Mesothelial cell of epicardium (in vitro differentiated cells): ENCODE results near the gene FAM193B. TPM values are rescaled to one million over a fixed set of nuclear protein-coding genes. Genes with fewer than 3 reads are reported as not detected.
A peak's percentile ranks its signal among the peaks of the same experiment; 100 is the strongest.
"Not testable (repeated sequence)": the region's sequence is repeated elsewhere in the genome, so short reads cannot be mapped to it uniquely, and the experiment has no call there.

Experiments
- DNase-seq, 2 experiments: peaks; one replicate each; pipeline ENCODE4 v3.0.0; 2021; ENCODE audit warnings: low spot score in 2 of 2; ENCODE audit not compliant: unreplicated experiment in 2 of 2
- H3K27ac Mint-ChIP-seq: 2 replicates; pipeline ENCODE4 v1.8.0; 2021; ENCODE audit warnings: mixed read lengths
- H3K27me3 Mint-ChIP-seq: 2 replicates; pipeline ENCODE4 v1.8.0; 2021; ENCODE audit warnings: low read depth, mixed read lengths
- H3K36me3 Mint-ChIP-seq: 2 replicates; pipeline ENCODE4 v1.8.0; 2021; ENCODE audit warnings: mixed read lengths
- H3K4me1 Mint-ChIP-seq: 2 replicates; pipeline ENCODE4 v1.8.0; 2021; ENCODE audit warnings: mixed read lengths
- H3K4me3 Mint-ChIP-seq: 2 replicates; pipeline ENCODE4 v1.8.0; 2021; ENCODE audit warnings: mild to moderate bottlenecking, moderate library complexity, mixed read lengths
- H3K9me3 Mint-ChIP-seq: 2 replicates; pipeline ENCODE4 v1.8.0; 2021; ENCODE audit warnings: mixed read lengths
- CTCF ChIP-seq: fragments of 200-600 bp; sonication (generic); IDR thresholded peaks from one replicate; pipeline ENCODE4 v1.5.0; 2021; ENCODE audit warnings: antibody characterized with exemption; ENCODE audit not compliant: unreplicated experiment
- total RNA-seq: library from RNA; stranded (reverse); gene quantifications from 3 replicates; pipeline ENCODE4 v1.2.1, GENCODE V29; 2021

Gene FAM193B
- total RNA-seq, 1 donor from 2014 or later = 128 TPM

DNA sequence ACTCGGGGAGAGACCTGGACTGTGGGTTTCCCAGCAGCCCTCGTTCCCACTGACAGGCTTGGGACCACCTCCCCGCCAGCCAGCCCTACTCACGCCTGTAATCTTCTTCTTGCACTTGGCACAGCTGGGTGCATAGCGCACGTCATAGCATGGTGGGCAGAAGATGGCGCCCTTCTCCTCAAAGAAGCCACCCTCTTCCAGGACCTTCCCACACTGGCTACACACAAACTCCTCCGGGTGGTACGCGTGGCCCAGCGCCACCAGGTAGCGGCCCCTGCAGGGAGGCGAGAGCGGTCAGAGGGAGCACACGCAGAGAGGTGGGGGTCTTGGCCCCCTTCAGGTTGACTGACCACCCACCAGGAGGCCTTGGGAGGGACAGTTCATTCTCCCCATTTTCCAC lies 66.4 kb downstream of the FAM193B start:
- H3K9me3 Mint-ChIP-seq = no peaks in the 10 kb centered on the region
- no peak overlapping the region for H3K27ac Mint-ChIP-seq
- H3K4me3 Mint-ChIP-seq = no peak overlapping the region
- H3K36me3 Mint-ChIP-seq = peaks cover 46% of the 10 kb centered on the region
- TF ChIP-seq CTCF = no peak
- H3K27me3 Mint-ChIP-seq = no peaks in the 10 kb centered on the region
- H3K4me1 Mint-ChIP-seq = peaks cover 18% of the 10 kb centered on the region
- no peak for DNase-seq

- DNase-seq = no peak
- Mint-ChIP-seq H3K27ac (no peak overlapping the region), H3K27me3 (no peaks in the 10 kb centered on the region), H3K9me3 (no peaks in the 10 kb centered on the region), H3K36me3 (peaks cover 46% of the 10 kb centered on the region), H3K4me1 (peaks cover 20% of the 10 kb centered on the region), H3K4me3 (no peak overlapping the region)
- TF ChIP-seq CTCF = no peak
Observed at GRCh38 chr5:177487144-177487543, 67.2 kb downstream of the FAM193B start.

DNA sequence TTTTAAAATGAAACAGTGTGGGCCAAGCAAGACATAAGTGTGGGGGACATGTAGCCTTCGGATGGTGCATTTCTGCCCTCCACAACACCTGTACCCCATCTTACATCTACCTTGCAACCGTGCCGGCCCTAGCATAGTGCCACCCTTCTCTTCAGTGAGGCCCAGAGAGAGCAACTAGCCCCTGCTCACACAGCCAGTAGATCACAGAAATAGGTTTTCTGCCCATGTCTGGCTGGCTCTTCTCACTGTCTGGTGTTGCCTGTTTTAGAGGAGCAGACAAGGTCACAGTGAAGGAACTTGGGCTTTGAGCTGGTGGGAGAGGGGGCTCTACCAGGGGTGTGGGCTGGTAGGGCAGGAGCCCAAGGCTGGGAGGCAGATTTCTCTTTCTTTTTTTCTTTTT lies 68.1 kb downstream of the FAM193B start:
- TF ChIP-seq CTCF = no peak
- H3K36me3 Mint-ChIP-seq = peaks cover 44% of the 10 kb centered on the region
- no peak for DNase-seq
- no peak overlapping the region for H3K27ac Mint-ChIP-seq
- no peaks in the 10 kb centered on the region for H3K27me3 Mint-ChIP-seq
- no peaks in the 10 kb centered on the region for H3K9me3 Mint-ChIP-seq
- no peak overlapping the region for H3K4me3 Mint-ChIP-seq
- H3K4me1 Mint-ChIP-seq = peaks cover 18% of the 10 kb centered on the region

GRCh38 chr5:177485753-177486152 lies 68.6 kb downstream of the FAM193B start:
- not testable (repeated sequence) for H3K4me3 Mint-ChIP-seq, H3K27me3 Mint-ChIP-seq, DNase-seq, H3K9me3 Mint-ChIP-seq
- peaks cover 16% of the 10 kb centered on the region for H3K4me1 Mint-ChIP-seq
- peak overlapping the region; percentile 43 for H3K27ac Mint-ChIP-seq
- peaks cover 42% of the 10 kb centered on the region for H3K36me3 Mint-ChIP-seq

GRCh38 chr5:177484902-177485549 lies 69.3 kb downstream of the FAM193B start:
- H3K4me1 Mint-ChIP-seq = peaks cover 16% of the 10 kb centered on the region

More at GRCh38 chr5:177484902-177485549, 69.3 kb downstream of the FAM193B start:
- Mint-ChIP-seq H3K27me3 (no peaks in the 10 kb centered on the region), H3K27ac (peak overlapping the region; percentile 43), H3K36me3 (peaks cover 42% of the 10 kb centered on the region), H3K9me3 (no peaks in the 10 kb centered on the region), H3K4me3 (no peak overlapping the region)
- no peak for DNase-seq
- TF ChIP-seq CTCF = no peak
